H9 (cell line): ENCODE results near the gene FBN3. TPM values are rescaled to one million over a fixed set of nuclear protein-coding genes. Genes with fewer than 3 reads are reported as not detected.

Experiments used
- DNase-seq: peaks from one replicate; pipeline ENCODE4 v3.0.0-alpha.2; 2017
- H2AFZ ChIP-seq: one replicate; pipeline ENCODE4 v1.6.1; 2013; ENCODE audit warnings: mild to moderate bottlenecking, low read length, control low read depth, moderate library complexity
- H2AK5ac ChIP-seq: 2 replicates; pipeline ENCODE4 v1.6.1; 2013; ENCODE audit warnings: low read length, control low read depth, mixed read lengths; ENCODE audit not compliant: insufficient read length
- H2BK120ac ChIP-seq: one replicate; pipeline ENCODE4 v1.6.1; 2013; ENCODE audit warnings: low read depth, mild to moderate bottlenecking, low read length, control low read depth, inconsistent platforms; ENCODE audit not compliant: poor library complexity, severe bottlenecking
- H2BK12ac ChIP-seq: 2 replicates; pipeline ENCODE4 v1.6.1; 2013; ENCODE audit warnings: low read length, control low read depth, mixed read lengths, low read depth; ENCODE audit not compliant: insufficient read length
- H2BK15ac ChIP-seq: 2 replicates; pipeline ENCODE4 v1.6.1; 2013; ENCODE audit warnings: low read depth, low read length, control low read depth
- H2BK20ac ChIP-seq: one replicate; pipeline ENCODE4 v1.6.1; 2013; ENCODE audit warnings: low read depth, mild to moderate bottlenecking, low read length, control low read depth, inconsistent platforms; ENCODE audit not compliant: poor library complexity, severe bottlenecking
- H2BK5ac ChIP-seq: 2 replicates; pipeline ENCODE4 v1.6.1; 2013; ENCODE audit warnings: low read length, control low read depth, mixed read lengths; ENCODE audit not compliant: insufficient read length
- H3K14ac ChIP-seq: 2 replicates; pipeline ENCODE4 v1.6.1; 2013; ENCODE audit warnings: low read length, control low read depth; ENCODE audit not compliant: insufficient read depth
- H3K18ac ChIP-seq: 2 replicates; pipeline ENCODE4 v1.6.1; 2013; ENCODE audit warnings: low read depth, mild to moderate bottlenecking, mixed read lengths, low read length, control low read depth; ENCODE audit not compliant: insufficient read length
- H3K23ac ChIP-seq: 2 replicates; pipeline ENCODE4 v1.6.1; 2013; ENCODE audit warnings: low read length, control low read depth, mixed read lengths, low read depth; ENCODE audit not compliant: insufficient read length
- H3K23me2 ChIP-seq: 2 replicates; pipeline ENCODE4 v1.6.1; 2013; ENCODE audit warnings: low read depth, mild to moderate bottlenecking, mixed read lengths, low read length, control low read depth; ENCODE audit not compliant: insufficient read length, poor library complexity, severe bottlenecking
- H3K27ac ChIP-seq: 2 replicates; pipeline ENCODE4 v1.5.1; 2013; ENCODE audit warnings: low read length, control low read depth, mixed read lengths, low read depth; ENCODE audit not compliant: insufficient read length
- H3K27me3 ChIP-seq: 2 replicates; pipeline ENCODE4 v1.6.1; 2013; ENCODE audit warnings: low read length, control low read depth, inconsistent platforms; ENCODE audit not compliant: insufficient read depth
- H3K4ac ChIP-seq: 2 replicates; pipeline ENCODE4 v1.6.1; 2013; ENCODE audit warnings: low read depth, mild to moderate bottlenecking, control low read depth, inconsistent platforms, low read length, moderate library complexity
- H3K4me1 ChIP-seq: 2 replicates; pipeline ENCODE4 v1.6.1; 2013; ENCODE audit warnings: low read length, control low read depth, inconsistent platforms; ENCODE audit not compliant: insufficient read depth
- H3K4me2 ChIP-seq: 2 replicates; pipeline ENCODE4 v1.6.1; 2013; ENCODE audit warnings: low read length, control low read depth, mixed read lengths; ENCODE audit not compliant: insufficient read length, insufficient read depth
- H3K56ac ChIP-seq: 2 replicates; pipeline ENCODE4 v1.6.1; 2013; ENCODE audit warnings: low read depth, mild to moderate bottlenecking, mixed read lengths, low read length, control low read depth; ENCODE audit not compliant: insufficient read length
- H3K79me1 ChIP-seq: 2 replicates; pipeline ENCODE4 v1.6.1; 2013; ENCODE audit warnings: low read depth, mild to moderate bottlenecking, moderate library complexity, low read length, control low read depth, inconsistent platforms; ENCODE audit not compliant: insufficient read depth, poor library complexity, severe bottlenecking
- H3K79me2 ChIP-seq: 2 replicates; pipeline ENCODE4 v1.6.1; 2013; ENCODE audit warnings: low read length, control low read depth, inconsistent platforms; ENCODE audit not compliant: insufficient read depth
- H3K9ac ChIP-seq: 2 replicates; pipeline ENCODE4 v1.6.1; 2013; ENCODE audit warnings: low read length, control low read depth, mixed read lengths; ENCODE audit not compliant: insufficient read length; ENCODE audit errors: extremely low read depth
- H3K9me3 ChIP-seq: one replicate; pipeline ENCODE4 v1.6.1; 2013; ENCODE audit warnings: low read depth, low read length, inconsistent platforms; ENCODE audit not compliant: control insufficient read depth
- H3T11ph ChIP-seq: one replicate; pipeline ENCODE4 v1.6.1; 2013; ENCODE audit warnings: mild to moderate bottlenecking, low read length, control low read depth, inconsistent platforms
- H4K20me1 ChIP-seq: one replicate; pipeline ENCODE4 v1.6.1; 2013; ENCODE audit not compliant: control insufficient read depth, insufficient read length, insufficient read depth
- H4K5ac ChIP-seq: 2 replicates; pipeline ENCODE4 v1.6.1; 2013; ENCODE audit warnings: low read depth, mild to moderate bottlenecking, mixed read lengths, low read length, control low read depth; ENCODE audit not compliant: insufficient read length
- H4K8ac ChIP-seq: replicated peaks from 2 replicates; pipeline ENCODE4 v1.6.1; 2013; ENCODE audit warnings: low read length, control low read depth, mixed read lengths, low read depth; ENCODE audit not compliant: insufficient read length
- H4K91ac ChIP-seq: 2 replicates; pipeline ENCODE4 v1.6.1; 2013; ENCODE audit warnings: low read depth, mild to moderate bottlenecking, moderate library complexity, mixed read lengths, low read length, control low read depth; ENCODE audit not compliant: insufficient read length
- H3K27ac Mint-ChIP-seq, 3 experiments: 2 replicates in 2 of 3; 3 replicates in 1 of 3; pipeline ENCODE4 v1.8.0; 2020 to 2021; ENCODE audit warnings: mixed read lengths in 3 of 3, mild to moderate bottlenecking in 1 of 3, moderate library complexity in 1 of 3
- H3K27me3 Mint-ChIP-seq: 2 replicates; pipeline ENCODE4 v1.8.0; 2021; ENCODE audit warnings: low read depth, mild to moderate bottlenecking, moderate library complexity, mixed read lengths
- H3K36me3 Mint-ChIP-seq, 3 experiments: 2 replicates in 2 of 3; 3 replicates in 1 of 3; pipeline ENCODE4 v1.8.0; 2020 to 2021; ENCODE audit warnings: low read depth in 3 of 3, mixed read lengths in 3 of 3; ENCODE audit not compliant: insufficient read depth in 1 of 3
- H3K4me1 Mint-ChIP-seq, 2 experiments: 2 replicates each; pipeline ENCODE4 v1.8.0; 2020; ENCODE audit warnings: mixed read lengths in 2 of 2
- H3K4me3 Mint-ChIP-seq, 2 experiments: 2 replicates in 1 of 2; 3 replicates in 1 of 2; pipeline ENCODE4 v1.8.0; 2020 to 2021; ENCODE audit warnings: mild to moderate bottlenecking in 2 of 2, mixed read lengths in 2 of 2, moderate library complexity in 1 of 2
- H3K9me3 Mint-ChIP-seq, 2 experiments: 2 replicates in 1 of 2; 3 replicates in 1 of 2; pipeline ENCODE4 v1.8.0; 2020; ENCODE audit warnings: mild to moderate bottlenecking in 2 of 2, mixed read lengths in 2 of 2, moderate library complexity in 1 of 2
- CTCF ChIP-seq: fragments of 200-600 bp; sonication (generic); conservative IDR thresholded peaks from 3 replicates; pipeline ENCODE4 v1.8.0; 2021; ENCODE audit warnings: antibody characterized with exemption, mild to moderate bottlenecking
- WGBS: extraction: QIAGEN DNeasy Blood & Tissue Kit; methylation state at CpG from one replicate; pipeline ENCODE4 v1.1.7; 2013; ENCODE audit warnings: missing lambda C conversion rate, low lambda C conversion rate, mixed read lengths; ENCODE audit not compliant: insufficient read length; ENCODE audit errors: extremely low coverage; 5-methylcytosine and 5-hydroxymethylcytosine counted together
- total RNA-seq: library from RNA; stranded (reverse); gene quantifications from 2 replicates; pipeline ENCODE4 v1.2.1, GENCODE V29; 2021

FBN3 gene
- total RNA-seq, 1 experiment from 2014 or later = 31.0 TPM

- Histone ChIP-seq H4K20me1 (no peaks in the 10 kb centered on the region), H2BK5ac (no peak overlapping the region), H2BK15ac (no peak overlapping the region), H3K79me2 (no peaks in the 10 kb centered on the region), H4K91ac (no peak overlapping the region), H4K5ac (no peak overlapping the region), H3K18ac (no peak overlapping the region), H3K27me3 (no peaks in the 10 kb centered on the region), H3K14ac (no peak overlapping the region), H2AK5ac (no peak overlapping the region), H4K8ac (no peak overlapping the region), H3K9me3 (no peaks in the 10 kb centered on the region), H2AFZ (no peak overlapping the region), H3K4me1 (no peaks in the 10 kb centered on the region), H3K4me2 (no peak overlapping the region), H3K79me1 (no peaks in the 10 kb centered on the region), H3K56ac (no peak overlapping the region), H2BK20ac (no peak overlapping the region), H3K27ac (no peak overlapping the region), H3K4ac (no peak overlapping the region), H3T11ph (no peak overlapping the region), H3K23me2 (no peaks in the 10 kb centered on the region), H3K23ac (no peak overlapping the region), H2BK120ac (no peak overlapping the region), H3K9ac (no peak overlapping the region), H2BK12ac (no peak overlapping the region)
- no CpG with 5 or more reads among the region's 20 CpGs for WGBS
- no peak overlapping the region for H3K27ac Mint-ChIP-seq
- no peaks in the 10 kb centered on the region for H3K4me1 Mint-ChIP-seq
- no peak for DNase-seq
- H3K4me3 Mint-ChIP-seq = no peak overlapping the region; a peak in 1 of 5 replicates
- TF ChIP-seq CTCF = no peak
- no peaks in the 10 kb centered on the region for H3K27me3 Mint-ChIP-seq
- H3K9me3 Mint-ChIP-seq = no peaks in the 10 kb centered on the region
- peaks cover 17 to 57% (median 40%) of the 10 kb centered on the region in 3 experiments for H3K36me3 Mint-ChIP-seq
Measured at GRCh38 chr19:8129061-8129618, 20.3 kb downstream of the FBN3 start.
